HEK293 (cell line): Measurements from ENCODE around the gene PROX2.

Experiments used
- KLF10 ChIP-seq: fragments of 450-650 bp; IDR thresholded peaks from 2 replicates; pipeline ENCODE4 v1.5.1; 2018; ENCODE audit warnings: missing biosample characterization, mild to moderate bottlenecking, missing genetic modification characterization
- OSR2 ChIP-seq: fragments of 450-650 bp; formaldehyde crosslinking; IDR thresholded peaks from 2 replicates; pipeline ENCODE4 v1.5.1; 2016; ENCODE audit warnings: missing biosample characterization, missing genetic modification characterization
- PRDM1 ChIP-seq: fragments of 450-650 bp; formaldehyde crosslinking; IDR thresholded peaks from 2 replicates; pipeline ENCODE4; 2016; ENCODE audit warnings: missing biosample characterization, missing genetic modification characterization
- SCRT2 ChIP-seq: fragments of 450-650 bp; formaldehyde crosslinking; IDR thresholded peaks from 2 replicates; pipeline ENCODE4 v1.5.1; 2016; ENCODE audit warnings: missing biosample characterization, missing genetic modification characterization
- SP2 ChIP-seq: fragments of 450-650 bp; formaldehyde crosslinking; IDR thresholded peaks from 2 replicates; pipeline ENCODE4 v1.5.1; 2016; ENCODE audit warnings: missing biosample characterization, missing genetic modification characterization
- SP3 ChIP-seq: fragments of 450-650 bp; formaldehyde crosslinking; IDR thresholded peaks from 2 replicates; pipeline ENCODE4 v1.5.1; 2016; ENCODE audit warnings: missing biosample characterization, missing genetic modification characterization
- ZBTB1 ChIP-seq: fragments of 450-650 bp; formaldehyde crosslinking; IDR thresholded peaks from 2 replicates; pipeline ENCODE4 v1.5.1; 2016; ENCODE audit warnings: missing biosample characterization, missing genetic modification characterization
- ZEB2 ChIP-seq: fragments of 450-650 bp; formaldehyde crosslinking; IDR thresholded peaks from 2 replicates; pipeline ENCODE4 v1.5.1; 2016; ENCODE audit warnings: missing biosample characterization, missing genetic modification characterization
- ZFP3 ChIP-seq: fragments of 450-650 bp; formaldehyde crosslinking; IDR thresholded peaks from 2 replicates; pipeline ENCODE4 v1.5.1; 2016; ENCODE audit warnings: low read depth, missing biosample characterization, missing genetic modification characterization
- ZNF10 ChIP-seq: fragments of 450-650 bp; formaldehyde crosslinking; IDR thresholded peaks from 2 replicates; pipeline ENCODE4 v1.5.1; 2017; ENCODE audit warnings: missing biosample characterization, missing genetic modification characterization
- ZNF140 ChIP-seq: fragments of 450-650 bp; formaldehyde crosslinking; IDR thresholded peaks from 2 replicates; pipeline ENCODE4 v1.5.1; 2016; ENCODE audit warnings: missing biosample characterization, missing genetic modification characterization
- ZNF184 ChIP-seq: fragments of 450-650 bp; IDR thresholded peaks from 2 replicates; pipeline ENCODE4 v1.5.1; 2018; ENCODE audit warnings: missing biosample characterization, mild to moderate bottlenecking, missing genetic modification characterization
- ZNF248 ChIP-seq: fragments of 450-650 bp; formaldehyde crosslinking; IDR thresholded peaks from 2 replicates; pipeline ENCODE4 v1.5.1; 2017; ENCODE audit warnings: missing biosample characterization, missing genetic modification characterization
- ZNF280C ChIP-seq: fragments of 450-650 bp; formaldehyde crosslinking; IDR thresholded peaks from 2 replicates; pipeline ENCODE4 v1.5.1; 2016; ENCODE audit warnings: missing biosample characterization, missing genetic modification characterization
- ZNF324 ChIP-seq: fragments of 450-650 bp; formaldehyde crosslinking; IDR thresholded peaks from 2 replicates; pipeline ENCODE4 v1.5.1; 2016; ENCODE audit warnings: missing biosample characterization, missing genetic modification characterization
- ZNF362 ChIP-seq: fragments of 450-650 bp; formaldehyde crosslinking; IDR thresholded peaks from 2 replicates; pipeline ENCODE4 v1.5.1; 2016; ENCODE audit warnings: missing biosample characterization, missing genetic modification characterization
- ZNF394 ChIP-seq: fragments of 450-650 bp; formaldehyde crosslinking; IDR thresholded peaks from 2 replicates; pipeline ENCODE4 v1.5.1; 2016; ENCODE audit warnings: missing biosample characterization, missing genetic modification characterization, mild to moderate bottlenecking, moderate library complexity, borderline replicate concordance
- ZNF544 ChIP-seq: fragments of 450-650 bp; formaldehyde crosslinking; IDR thresholded peaks from 2 replicates; pipeline ENCODE4 v1.5.0; 2017; ENCODE audit warnings: missing biosample characterization, missing genetic modification characterization
- ZNF548 ChIP-seq: fragments of 450-650 bp; formaldehyde crosslinking; IDR thresholded peaks from 2 replicates; pipeline ENCODE4 v1.5.1; 2016; ENCODE audit warnings: missing biosample characterization, missing genetic modification characterization
- ZNF555 ChIP-seq: fragments of 450-650 bp; formaldehyde crosslinking; conservative IDR thresholded peaks from 2 replicates; pipeline ENCODE4 v1.5.1; 2017; ENCODE audit warnings: missing biosample characterization, mild to moderate bottlenecking, missing genetic modification characterization, inconsistent platforms
- ZNF558 ChIP-seq: fragments of 450-650 bp; formaldehyde crosslinking; IDR thresholded peaks from 2 replicates; pipeline ENCODE4 v1.5.1; 2016; ENCODE audit warnings: missing biosample characterization, missing genetic modification characterization
- ZNF585B ChIP-seq: fragments of 450-650 bp; formaldehyde crosslinking; IDR thresholded peaks from 2 replicates; pipeline ENCODE4 v1.5.1; 2016; ENCODE audit warnings: missing biosample characterization, missing genetic modification characterization
- ZNF791 ChIP-seq: fragments of 450-650 bp; formaldehyde crosslinking; IDR thresholded peaks from 2 replicates; pipeline ENCODE4 v1.5.1; 2016; ENCODE audit warnings: missing biosample characterization, missing genetic modification characterization
- ZNF830 ChIP-seq: fragments of 450-650 bp; IDR thresholded peaks from 2 replicates; pipeline ENCODE4 v1.5.0; 2018; ENCODE audit warnings: missing biosample characterization, missing genetic modification characterization, low read depth, mild to moderate bottlenecking, moderate library complexity
- ZNF843 ChIP-seq: fragments of 450-650 bp; formaldehyde crosslinking; IDR thresholded peaks from 2 replicates; pipeline ENCODE4 v1.5.1; 2016; ENCODE audit warnings: missing biosample characterization, missing genetic modification characterization
- ZXDB ChIP-seq: fragments of 450-650 bp; formaldehyde crosslinking; IDR thresholded peaks from 2 replicates; pipeline ENCODE4 v1.5.1; 2016; ENCODE audit warnings: missing biosample characterization, missing genetic modification characterization
- TF ChIP-seq, protein P1 (sequence below): fragments of 450-650 bp; formaldehyde crosslinking; IDR thresholded peaks from 2 replicates; pipeline ENCODE4 v1.5.1; 2016; ENCODE audit warnings: missing biosample characterization, missing genetic modification characterization

PROX2 gene

GRCh38 chr14:74881431-74882102 lies 5.6 kb upstream of the PROX2 start, which contains the start of gene DLST (continued):
- TF ChIP-seq ZNF280C (no peak), ZNF830 (tag by site-specific recombination) (no peak), ZNF548 (tag by site-specific recombination) (no peak), ZBTB1 (peak; percentile 98), SP2 (tag by site-specific recombination) (peak; percentile 88), SCRT2 (tag by site-specific recombination) (peak; percentile 60; the same call in 1 of the 2 replicates), ZNF140 (tag by site-specific recombination) (no peak), ZNF10 (tag by site-specific recombination) (0 out of 2 replicates have a peak, but pooled peaks have one; percentile 32), ZNF843 (tag by site-specific recombination) (0 out of 2 replicates have a peak, but pooled peaks have one; percentile 38), ZXDB (peak; percentile 78), ZNF394 (tag by site-specific recombination) (peak; percentile 77; the same call in 1 of the 2 replicates), KLF10 (tag by site-specific recombination) (no peak), ZNF324 (tag by site-specific recombination) (peak; percentile 50; the same call in 1 of the 2 replicates), ZNF248 (tag by site-specific recombination) (no peak), ZNF555 (no peak), ZNF184 (tag by site-specific recombination) (no peak), ZNF585B (tag by site-specific recombination) (no peak), SP3 (tag by site-specific recombination) (peak; percentile 63; the same call in 1 of the 2 replicates), ZNF558 (peak; percentile 24; the same call in 1 of the 2 replicates), OSR2 (0 out of 2 replicates have a peak, but pooled peaks have one; percentile 9), ZNF544 (tag by site-specific recombination) (no peak), ZEB2 (tag by site-specific recombination) (peak; percentile 62), ZNF791 (tag by site-specific recombination) (no peak), ZNF362 (tag by site-specific recombination) (no peak), PRDM1 (no peak), ZFP3 (tag by site-specific recombination) (no peak)
- TF ChIP-seq, protein P1, sequence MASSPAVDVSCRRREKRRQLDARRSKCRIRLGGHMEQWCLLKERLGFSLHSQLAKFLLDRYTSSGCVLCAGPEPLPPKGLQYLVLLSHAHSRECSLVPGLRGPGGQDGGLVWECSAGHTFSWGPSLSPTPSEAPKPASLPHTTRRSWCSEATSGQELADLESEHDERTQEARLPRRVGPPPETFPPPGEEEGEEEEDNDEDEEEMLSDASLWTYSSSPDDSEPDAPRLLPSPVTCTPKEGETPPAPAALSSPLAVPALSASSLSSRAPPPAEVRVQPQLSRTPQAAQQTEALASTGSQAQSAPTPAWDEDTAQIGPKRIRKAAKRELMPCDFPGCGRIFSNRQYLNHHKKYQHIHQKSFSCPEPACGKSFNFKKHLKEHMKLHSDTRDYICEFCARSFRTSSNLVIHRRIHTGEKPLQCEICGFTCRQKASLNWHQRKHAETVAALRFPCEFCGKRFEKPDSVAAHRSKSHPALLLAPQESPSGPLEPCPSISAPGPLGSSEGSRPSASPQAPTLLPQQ (tag by site-specific recombination) = peak; percentile 79
- TF ChIP-seq, all 188 proteins: peak for 74
